Measurements from ENCODE around the gene SCGB1D1. TPM values are rescaled to one million over a fixed set of nuclear protein-coding genes. Genes with fewer than 3 reads are reported as not detected.

SCGB1D1 gene
- polyA plus RNA-seq, 1 of the 3 experiments (the other 2 are of a cell fraction): not detected

DNA sequence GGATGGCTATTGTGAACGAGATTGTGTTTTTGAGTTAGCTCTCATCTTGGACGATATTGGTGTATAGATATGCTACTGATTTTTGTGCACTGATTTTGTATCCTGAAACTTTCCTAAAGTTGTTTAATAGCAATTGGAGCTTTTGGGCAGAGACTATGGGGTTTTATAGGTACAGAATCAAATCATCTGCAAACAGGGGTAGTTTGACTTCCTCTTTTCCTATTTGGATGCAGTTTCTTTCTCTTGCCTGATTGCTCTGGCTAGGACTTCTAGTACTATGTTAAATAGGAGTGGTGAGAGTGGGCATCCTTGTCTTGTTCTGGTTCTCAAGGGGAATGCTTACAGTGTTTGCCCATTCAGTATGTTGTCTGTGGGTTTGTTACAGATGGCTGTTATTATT lies 8.9 kb upstream of the SCGB1D1 start (continued):
- TF ChIP-seq, protein P1, sequence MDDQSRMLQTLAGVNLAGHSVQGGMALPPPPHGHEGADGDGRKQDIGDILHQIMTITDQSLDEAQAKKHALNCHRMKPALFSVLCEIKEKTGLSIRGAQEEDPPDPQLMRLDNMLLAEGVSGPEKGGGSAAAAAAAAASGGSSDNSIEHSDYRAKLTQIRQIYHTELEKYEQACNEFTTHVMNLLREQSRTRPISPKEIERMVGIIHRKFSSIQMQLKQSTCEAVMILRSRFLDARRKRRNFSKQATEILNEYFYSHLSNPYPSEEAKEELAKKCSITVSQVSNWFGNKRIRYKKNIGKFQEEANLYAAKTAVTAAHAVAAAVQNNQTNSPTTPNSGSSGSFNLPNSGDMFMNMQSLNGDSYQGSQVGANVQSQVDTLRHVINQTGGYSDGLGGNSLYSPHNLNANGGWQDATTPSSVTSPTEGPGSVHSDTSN (IDR thresholded peaks at IDR 0.05): no peak
- no peak for TF ChIP-seq GATA2 (CRISPR knock-in tag; IDR thresholded peaks at IDR 0.05)
- no peak for TF ChIP-seq YY1 (IDR thresholded peaks at IDR 0.05; ENCODE audit: low read depth)
- TF ChIP-seq SIN3A (IDR thresholded peaks at IDR 0.05; ENCODE audit: borderline replicate concordance, low read depth, low read length): no peak
- TF ChIP-seq RAD21 (IDR thresholded peaks at IDR 0.05; ENCODE audit: low read length): no peak
- TF ChIP-seq, protein P2, sequence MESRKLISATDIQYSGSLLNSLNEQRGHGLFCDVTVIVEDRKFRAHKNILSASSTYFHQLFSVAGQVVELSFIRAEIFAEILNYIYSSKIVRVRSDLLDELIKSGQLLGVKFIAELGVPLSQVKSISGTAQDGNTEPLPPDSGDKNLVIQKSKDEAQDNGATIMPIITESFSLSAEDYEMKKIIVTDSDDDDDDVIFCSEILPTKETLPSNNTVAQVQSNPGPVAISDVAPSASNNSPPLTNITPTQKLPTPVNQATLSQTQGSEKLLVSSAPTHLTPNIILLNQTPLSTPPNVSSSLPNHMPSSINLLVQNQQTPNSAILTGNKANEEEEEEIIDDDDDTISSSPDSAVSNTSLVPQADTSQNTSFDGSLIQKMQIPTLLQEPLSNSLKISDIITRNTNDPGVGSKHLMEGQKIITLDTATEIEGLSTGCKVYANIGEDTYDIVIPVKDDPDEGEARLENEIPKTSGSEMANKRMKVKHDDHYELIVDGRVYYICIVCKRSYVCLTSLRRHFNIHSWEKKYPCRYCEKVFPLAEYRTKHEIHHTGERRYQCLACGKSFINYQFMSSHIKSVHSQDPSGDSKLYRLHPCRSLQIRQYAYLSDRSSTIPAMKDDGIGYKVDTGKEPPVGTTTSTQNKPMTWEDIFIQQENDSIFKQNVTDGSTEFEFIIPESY (IDR thresholded peaks at IDR 0.05; ENCODE audit: borderline replicate concordance, low read depth): no peak
- TF ChIP-seq EZH2phosphoT487 (IDR thresholded peaks at IDR 0.05; ENCODE audit: borderline replicate concordance, low read depth): no peak
- TF ChIP-seq FOXJ3 (CRISPR knock-in tag; IDR thresholded peaks at IDR 0.05): no peak
- no peak for TF ChIP-seq RXRA (IDR thresholded peaks at IDR 0.05; ENCODE audit: borderline replicate concordance, low read depth)

DNA sequence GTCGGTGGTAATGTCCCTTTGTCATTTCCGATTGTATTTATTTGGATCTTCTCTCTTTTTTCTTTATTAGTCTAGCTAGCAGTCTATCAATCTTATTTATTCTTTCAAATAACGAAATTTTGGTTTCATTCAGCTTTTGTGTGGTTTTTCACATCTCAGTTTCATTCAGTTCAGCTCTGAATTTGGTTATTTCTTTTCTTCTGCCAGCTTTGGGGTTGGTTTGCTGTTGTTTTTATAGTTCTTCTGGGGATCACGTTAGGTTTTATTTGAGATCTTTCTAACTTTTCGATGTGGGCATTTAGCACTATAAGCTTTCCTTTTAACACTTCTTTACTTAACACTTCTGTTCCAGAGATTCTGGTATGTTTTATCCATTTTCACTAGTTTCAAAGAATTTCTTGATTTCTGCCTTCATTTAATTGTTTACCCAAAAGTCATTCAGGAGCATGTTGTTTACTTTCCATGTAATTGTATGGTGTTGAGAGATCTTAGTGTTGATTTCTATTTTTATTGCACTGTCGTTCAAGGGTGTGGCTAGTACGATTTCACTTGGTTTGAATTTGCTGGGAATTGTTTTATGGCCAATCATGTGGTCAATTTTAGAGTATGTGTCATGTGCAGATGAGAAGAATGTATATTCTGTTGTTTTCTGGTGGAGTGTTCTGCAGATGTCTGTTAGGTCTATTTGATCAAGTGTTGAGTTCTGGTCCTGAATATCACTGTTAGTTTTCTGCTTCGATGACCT lies 7.7 kb upstream of the SCGB1D1 start:
- no peaks in the 10 kb centered on the region for H3K79me2 ChIP-seq (ENCODE audit: insufficient read depth)
- no peak overlapping the region for H2AFZ ChIP-seq (ENCODE audit: low read depth)
- POLR2A ChIA-PET: no interaction called here
- CTCF ChIA-PET: interaction anchor here (0.7 to 1.6 kb wide), 2 partner anchors 11 kb away, joined by 3 to 11 read pairs; no protein-coding TSS in a partner anchor
- no peak for DNase-seq
- H3K27ac ChIP-seq (ENCODE audit: low read depth in 2 of 2, low read length in 1 of 2): no peak overlapping the region
- WGBS (ENCODE audit: low lambda C conversion rate): 12% methylated on average over 8 of the region's 8 CpGs
- H3K9me2 ChIP-seq: no peaks in the 10 kb centered on the region
- H4K20me1 ChIP-seq (ENCODE audit: insufficient read depth): no peaks in the 10 kb centered on the region
- no peaks in the 10 kb centered on the region for H3K9me3 ChIP-seq
- no peak overlapping the region for H3K4me2 ChIP-seq
- H3K9ac ChIP-seq: no peak overlapping the region
- no peaks in the 10 kb centered on the region for H3K36me3 ChIP-seq (replicated peaks in 1 of 2; ENCODE audit: control insufficient read depth in 1 of 2, insufficient read depth in 2 of 2, low read length in 1 of 2)
- H3F3A ChIP-seq (replicated peaks; ENCODE audit: insufficient read depth): no peaks in the 10 kb centered on the region
- no peaks in the 10 kb centered on the region for H3K4me1 ChIP-seq (ENCODE audit: control insufficient read depth in 1 of 2, insufficient read depth in 2 of 2, low read depth in 1 of 2, low read length in 1 of 2)
- no peak overlapping the region for H3K4me3 ChIP-seq (ENCODE audit: low read depth in 2 of 2, low read length in 1 of 2)
- peaks cover 5% of the 10 kb centered on the region; the same call in 1 of the 2 replicates for H3K27me3 ChIP-seq (ENCODE audit: insufficient read depth)
- TF ChIP-seq SMC3 (IDR thresholded peaks at IDR 0.05; ENCODE audit: low read depth, low read length): no peak
- no peak for TF ChIP-seq CHD2 (IDR thresholded peaks at IDR 0.05; ENCODE audit: low read length, partially characterized antibody)
- no peak for TF ChIP-seq GABPA (IDR thresholded peaks at IDR 0.05; ENCODE audit: low read depth)
- no peak for TF ChIP-seq RXRA (IDR thresholded peaks at IDR 0.05; ENCODE audit: borderline replicate concordance, low read depth)
- TF ChIP-seq, protein P3, sequence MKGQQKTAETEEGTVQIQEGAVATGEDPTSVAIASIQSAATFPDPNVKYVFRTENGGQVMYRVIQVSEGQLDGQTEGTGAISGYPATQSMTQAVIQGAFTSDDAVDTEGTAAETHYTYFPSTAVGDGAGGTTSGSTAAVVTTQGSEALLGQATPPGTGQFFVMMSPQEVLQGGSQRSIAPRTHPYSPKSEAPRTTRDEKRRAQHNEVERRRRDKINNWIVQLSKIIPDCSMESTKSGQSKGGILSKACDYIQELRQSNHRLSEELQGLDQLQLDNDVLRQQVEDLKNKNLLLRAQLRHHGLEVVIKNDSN (IDR thresholded peaks at IDR 0.05; ENCODE audit: borderline replicate concordance, low read depth): no peak
- no peak for TF ChIP-seq MXI1 (IDR thresholded peaks at IDR 0.05; ENCODE audit: low read depth, low read length)
- no peak for TF ChIP-seq FOXM1 (IDR thresholded peaks at IDR 0.05; ENCODE audit: low read depth)
- TF ChIP-seq POLR2AphosphoS5 (IDR thresholded peaks at IDR 0.05; ENCODE audit: low read depth, low read length): no peak
- no peak for TF ChIP-seq TCF12 (IDR thresholded peaks at IDR 0.05)
- TF ChIP-seq, protein P4, sequence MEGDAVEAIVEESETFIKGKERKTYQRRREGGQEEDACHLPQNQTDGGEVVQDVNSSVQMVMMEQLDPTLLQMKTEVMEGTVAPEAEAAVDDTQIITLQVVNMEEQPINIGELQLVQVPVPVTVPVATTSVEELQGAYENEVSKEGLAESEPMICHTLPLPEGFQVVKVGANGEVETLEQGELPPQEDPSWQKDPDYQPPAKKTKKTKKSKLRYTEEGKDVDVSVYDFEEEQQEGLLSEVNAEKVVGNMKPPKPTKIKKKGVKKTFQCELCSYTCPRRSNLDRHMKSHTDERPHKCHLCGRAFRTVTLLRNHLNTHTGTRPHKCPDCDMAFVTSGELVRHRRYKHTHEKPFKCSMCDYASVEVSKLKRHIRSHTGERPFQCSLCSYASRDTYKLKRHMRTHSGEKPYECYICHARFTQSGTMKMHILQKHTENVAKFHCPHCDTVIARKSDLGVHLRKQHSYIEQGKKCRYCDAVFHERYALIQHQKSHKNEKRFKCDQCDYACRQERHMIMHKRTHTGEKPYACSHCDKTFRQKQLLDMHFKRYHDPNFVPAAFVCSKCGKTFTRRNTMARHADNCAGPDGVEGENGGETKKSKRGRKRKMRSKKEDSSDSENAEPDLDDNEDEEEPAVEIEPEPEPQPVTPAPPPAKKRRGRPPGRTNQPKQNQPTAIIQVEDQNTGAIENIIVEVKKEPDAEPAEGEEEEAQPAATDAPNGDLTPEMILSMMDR (IDR thresholded peaks at IDR 0.05): no peak
- no peak for TF ChIP-seq RCOR1 (IDR thresholded peaks at IDR 0.05; ENCODE audit: low read length)
- no peak for TF ChIP-seq RFX5 (IDR thresholded peaks at IDR 0.05; ENCODE audit: low read length)
- no peak for TF ChIP-seq ELF1 (IDR thresholded peaks at IDR 0.05)
- no peak for TF ChIP-seq JUND (IDR thresholded peaks at IDR 0.05)
- TF ChIP-seq FOXJ3 (CRISPR knock-in tag; IDR thresholded peaks at IDR 0.05): no peak
- TF ChIP-seq FOSL2 (IDR thresholded peaks at IDR 0.05; ENCODE audit: borderline replicate concordance, low read depth): no peak
- TF ChIP-seq, protein P2 (IDR thresholded peaks at IDR 0.05; ENCODE audit: borderline replicate concordance, low read depth): no peak
